Measurements from ENCODE around the gene STAT5B.
"Not testable (repeated sequence)": the region's sequence is repeated elsewhere in the genome, so short reads cannot be mapped to it uniquely, and the experiment has no call there.

The STAT5B gene

GRCh38 chr17:42276359-42276608, at the start of gene STAT5B:
Gene STAT5B, minus strand, starts transcription at chr17:42276391. Its CDS starts 44,264 bp downstream, at chr17:42232127.
- DNase-seq (ENCODE audit: low read depth), result no peak

GRCh38 chr17:42325026-42325425, 48.8 kb upstream of the STAT5B start:
- DNase-seq (ENCODE audit: low read depth), result no peak

- no peak for DNase-seq (ENCODE audit: low read depth)
These were observed 47.1 kb upstream of the STAT5B start for GRCh38 chr17:42323268-42323773.

DNA sequence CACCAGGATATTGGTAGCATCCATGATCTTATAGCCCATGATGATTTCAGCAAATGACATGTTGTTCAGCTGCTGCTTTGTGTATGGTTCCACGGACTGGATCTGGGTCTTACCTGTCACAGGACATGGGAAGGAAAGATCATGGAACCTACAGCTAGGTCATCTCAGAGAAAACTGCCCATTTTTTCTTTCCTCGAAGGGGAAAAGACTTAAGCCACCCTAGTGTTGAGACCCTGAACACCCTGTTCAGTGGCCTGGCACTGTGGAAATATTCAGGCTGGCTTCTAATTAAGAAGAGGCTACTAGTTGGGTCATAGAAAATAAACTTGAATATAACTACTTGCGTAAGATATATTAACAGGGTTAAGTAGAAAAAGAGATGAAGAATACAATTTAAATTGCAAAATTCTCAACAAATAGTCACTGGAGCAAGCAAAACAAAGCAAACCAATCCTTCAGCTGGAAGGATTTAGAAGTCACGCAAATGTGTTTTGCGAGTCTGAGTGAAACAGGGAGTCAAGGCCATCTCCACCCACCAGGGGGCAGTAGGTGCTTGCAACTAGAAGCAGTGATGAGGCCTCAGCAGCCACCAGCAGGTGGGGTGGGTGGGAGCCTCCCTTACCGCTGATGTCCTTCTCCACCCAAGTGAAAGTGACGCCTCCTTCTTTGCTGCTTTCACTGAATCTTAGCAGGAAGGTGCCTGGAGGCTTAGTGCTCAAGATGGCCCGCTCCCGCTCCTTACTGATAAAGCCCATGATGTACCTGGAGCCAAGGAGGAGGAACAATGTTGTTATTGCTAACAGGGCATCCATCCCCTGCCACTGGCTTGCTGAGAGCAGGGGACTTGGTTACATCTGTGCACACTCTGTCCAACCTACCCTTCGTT, 46.4 kb upstream of the STAT5B start:
- DNase-seq (ENCODE audit: low read depth), result peak; percentile 90

- DNase-seq (ENCODE audit: low read depth), result no peak
These were observed 45.4 kb upstream of the STAT5B start for GRCh38 chr17:42321555-42321954.

GRCh38 chr17:42317967-42318366, 41.8 kb upstream of the STAT5B start:
- DNase-seq (ENCODE audit: low read depth), result not testable (repeated sequence)

- DNase-seq (ENCODE audit: low read depth), result no peak
These were observed 41.2 kb upstream of the STAT5B start for GRCh38 chr17:42317266-42317845.

- no peak for DNase-seq (ENCODE audit: low read depth)
These were observed 40.6 kb upstream of the STAT5B start for GRCh38 chr17:42316755-42317154.

- no peak for DNase-seq (ENCODE audit: low read depth)
These were observed 39.4 kb upstream of the STAT5B start for GRCh38 chr17:42315402-42316156.

DNA sequence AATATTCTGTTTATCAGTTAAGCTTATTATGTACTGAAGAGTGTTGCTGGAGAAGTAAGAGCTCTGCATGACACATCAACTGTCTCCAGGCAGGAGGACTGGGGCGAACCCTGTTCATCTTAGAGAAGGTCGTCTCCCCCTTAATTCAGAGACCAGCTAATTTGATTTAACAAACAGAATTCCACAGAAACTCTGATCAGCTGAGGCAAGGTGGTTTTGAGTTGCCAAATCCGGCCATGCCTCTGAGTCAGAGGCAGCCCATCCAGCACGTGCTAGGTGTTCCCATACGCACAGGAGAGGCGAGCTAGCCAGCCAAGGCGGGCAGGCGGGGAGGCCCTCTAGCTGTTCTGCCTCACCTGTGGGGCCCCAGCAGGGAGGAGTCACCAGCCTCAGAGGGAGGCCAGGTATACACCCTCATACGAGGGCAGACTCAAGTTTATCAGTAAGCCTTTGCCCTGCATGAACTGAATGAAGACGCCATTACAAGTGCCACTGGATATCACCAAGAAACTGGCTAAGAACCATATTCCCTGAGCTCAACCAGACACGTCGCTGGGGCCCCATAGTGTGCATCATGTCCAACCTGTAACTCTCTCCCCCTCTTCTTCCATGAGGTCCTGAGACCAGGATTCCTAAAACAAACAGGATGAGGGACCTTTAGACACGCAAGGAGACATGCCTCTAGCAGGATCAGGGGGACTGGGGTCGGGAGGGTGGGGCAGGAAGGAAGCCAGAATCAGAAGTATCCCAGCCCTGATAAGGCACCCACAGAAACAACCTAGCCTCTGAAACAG, 37.8 kb upstream of the STAT5B start:
- no peak for DNase-seq (ENCODE audit: low read depth)

GRCh38 chr17:42313389-42313772, 37.2 kb upstream of the STAT5B start:
- no peak for DNase-seq (ENCODE audit: low read depth)

DNA sequence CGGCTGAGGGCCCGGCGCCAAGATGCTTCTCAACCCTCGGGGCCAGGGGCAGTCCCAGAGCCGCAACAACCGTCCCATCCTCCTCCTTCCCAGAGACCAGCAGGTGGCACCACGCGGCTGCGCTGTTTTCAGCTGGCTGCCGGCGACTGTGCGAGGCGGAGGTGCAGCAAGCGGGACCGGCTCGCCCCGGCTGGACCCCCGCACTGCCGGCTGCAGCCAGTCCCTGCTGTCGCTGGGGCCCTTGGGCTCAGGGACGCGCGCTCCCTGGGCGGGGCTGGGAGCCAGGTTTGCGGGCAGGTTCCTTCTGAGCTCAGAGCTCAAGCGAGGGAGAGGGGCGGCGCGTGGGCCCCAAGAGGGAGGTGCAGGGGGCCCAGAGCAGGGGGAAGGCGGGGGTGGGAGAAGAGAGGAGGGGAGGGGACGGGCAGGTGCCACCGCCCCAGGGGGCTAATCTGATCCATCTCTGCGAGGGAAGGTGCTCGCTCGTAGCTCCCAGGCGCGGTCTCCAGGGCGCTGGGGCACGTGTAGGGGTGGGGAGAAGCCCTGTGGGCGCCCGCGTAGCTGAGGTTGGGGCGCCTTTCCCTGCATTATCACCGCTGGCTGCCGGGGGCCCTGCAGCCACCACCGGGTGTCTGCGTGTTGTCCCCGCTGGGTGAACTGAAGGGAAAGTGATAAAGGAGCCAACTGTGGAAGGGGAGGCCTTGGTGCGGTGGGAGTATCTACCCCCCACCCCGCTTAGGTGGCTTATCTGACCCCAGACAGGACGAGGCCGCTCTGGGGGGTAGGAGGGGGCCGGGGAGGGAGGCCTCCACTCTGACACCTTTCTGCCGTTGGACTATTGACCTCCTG, 36.3 kb upstream of the STAT5B start:
- peak; percentile 73 for DNase-seq (ENCODE audit: low read depth)

DNA sequence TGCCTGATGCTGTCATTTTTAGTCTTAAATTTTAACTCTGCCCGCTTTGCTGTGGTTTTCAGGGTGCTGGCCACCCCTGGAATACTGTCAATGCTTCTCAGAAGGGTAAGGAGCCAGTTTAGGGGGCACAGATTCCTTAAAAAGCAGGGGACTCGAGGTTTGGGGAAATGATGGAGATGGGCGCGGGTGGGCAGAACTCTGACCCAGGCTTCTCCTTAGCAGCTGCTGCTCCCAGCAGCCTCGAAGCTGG, 35.8 kb upstream of the STAT5B start:
- no peak for DNase-seq (ENCODE audit: low read depth)

- DNase-seq (ENCODE audit: low read depth), result peak; percentile 91
These were observed 35.2 kb upstream of the STAT5B start for GRCh38 chr17:42311240-42312034.

- DNase-seq (ENCODE audit: low read depth), result no peak
These were observed 34.6 kb upstream of the STAT5B start for GRCh38 chr17:42310787-42311215.

- no peak for DNase-seq (ENCODE audit: low read depth)
These were observed 34.0 kb upstream of the STAT5B start for GRCh38 chr17:42309986-42310786.

DNA sequence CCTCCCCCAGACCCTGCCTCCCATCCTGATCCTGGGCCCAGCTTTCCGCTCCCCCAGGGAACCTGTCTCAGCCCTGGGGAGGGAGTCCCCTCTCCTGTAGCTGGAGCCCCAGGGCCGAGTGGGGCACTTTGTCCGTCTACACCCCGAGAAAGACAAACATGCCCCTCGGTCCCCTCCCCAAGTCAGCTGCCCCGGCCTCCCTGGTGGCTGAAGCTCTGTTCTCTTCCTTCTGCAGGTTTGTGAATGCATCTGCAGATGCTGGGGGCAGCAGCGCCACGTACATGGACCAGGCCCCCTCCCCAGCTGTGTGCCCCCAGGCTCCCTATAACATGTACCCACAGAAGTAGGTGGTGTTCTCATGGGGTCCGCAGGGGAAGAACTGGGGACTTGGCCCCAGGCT, 33.0 kb upstream of the STAT5B start:
- DNase-seq (ENCODE audit: low read depth), result no peak

DNA sequence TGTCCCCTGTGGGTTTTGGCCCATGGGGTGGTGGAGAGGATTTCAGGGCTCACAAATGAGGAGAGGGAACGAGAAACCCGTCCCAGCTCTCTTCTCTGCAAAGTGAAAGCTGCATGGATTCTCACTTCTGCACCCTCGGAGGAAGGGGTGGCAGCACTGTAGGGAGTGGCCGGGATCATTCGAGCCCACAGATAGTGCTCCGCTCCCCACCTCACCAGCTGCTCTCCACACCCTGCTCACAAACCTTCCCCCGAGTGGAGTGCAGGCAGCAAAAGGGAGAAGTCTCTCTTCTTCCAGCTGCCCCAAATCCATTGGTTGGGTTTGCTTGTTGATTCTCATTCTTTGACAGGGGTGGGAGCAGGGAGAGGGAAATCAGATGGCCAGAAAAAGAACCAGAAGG, 32.3 kb upstream of the STAT5B start:
- no peak for DNase-seq (ENCODE audit: low read depth)

DNA sequence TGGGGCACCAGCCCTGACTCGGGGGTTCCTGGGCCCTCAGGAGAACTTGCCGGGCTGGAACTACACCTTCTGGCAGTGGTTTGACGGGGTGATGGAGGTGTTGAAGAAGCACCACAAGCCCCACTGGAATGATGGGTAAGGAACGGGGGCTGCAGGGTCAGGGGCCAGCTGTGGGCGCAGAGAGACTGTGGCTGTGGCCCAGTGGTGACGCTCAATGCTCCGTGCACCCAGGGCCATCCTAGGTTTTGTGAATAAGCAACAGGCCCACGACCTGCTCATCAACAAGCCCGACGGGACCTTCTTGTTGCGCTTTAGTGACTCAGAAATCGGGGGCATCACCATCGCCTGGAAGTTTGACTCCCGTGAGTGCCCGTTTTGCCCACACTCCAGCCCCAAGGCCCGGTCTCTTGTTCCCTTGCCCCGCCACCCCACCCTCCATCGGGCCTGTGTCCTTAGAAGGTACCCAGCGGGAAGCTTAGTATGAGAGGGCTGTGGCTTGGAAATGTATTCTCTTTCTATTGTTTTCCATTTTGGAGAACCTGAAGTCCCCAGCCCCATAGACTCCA, 31.3 kb upstream of the STAT5B start:
- no peak for DNase-seq (ENCODE audit: low read depth)

DNA sequence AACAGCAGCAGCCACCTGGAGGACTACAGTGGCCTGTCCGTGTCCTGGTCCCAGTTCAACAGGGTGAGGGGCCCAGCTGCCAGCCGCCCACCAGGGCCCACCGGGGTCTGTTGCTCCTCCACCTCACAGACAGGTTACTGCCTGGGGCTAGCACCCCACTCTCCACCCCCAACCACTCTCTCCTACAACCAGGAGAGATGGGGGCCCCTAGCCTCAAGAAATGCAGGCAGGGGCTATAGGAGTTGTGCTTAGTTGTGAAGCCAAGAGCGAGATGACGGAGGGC, 30.1 kb upstream of the STAT5B start:
- no peak for DNase-seq (ENCODE audit: low read depth)
